GM21526 (cell line): ENCODE measurements around the gene AGBL1.

Experiments
- ATAC-seq: cut with Tn5 transposase; IDR thresholded peaks from one replicate; pipeline ENCODE4 v1.9.1; 2021; ENCODE audit warnings: moderate library complexity; ENCODE audit not compliant: unreplicated experiment, low FRiP score

AGBL1 gene

GRCh38 chr15:86620641-86621349 is 541.1 kb downstream of the AGBL1 start:
- no peak for ATAC-seq

DNA sequence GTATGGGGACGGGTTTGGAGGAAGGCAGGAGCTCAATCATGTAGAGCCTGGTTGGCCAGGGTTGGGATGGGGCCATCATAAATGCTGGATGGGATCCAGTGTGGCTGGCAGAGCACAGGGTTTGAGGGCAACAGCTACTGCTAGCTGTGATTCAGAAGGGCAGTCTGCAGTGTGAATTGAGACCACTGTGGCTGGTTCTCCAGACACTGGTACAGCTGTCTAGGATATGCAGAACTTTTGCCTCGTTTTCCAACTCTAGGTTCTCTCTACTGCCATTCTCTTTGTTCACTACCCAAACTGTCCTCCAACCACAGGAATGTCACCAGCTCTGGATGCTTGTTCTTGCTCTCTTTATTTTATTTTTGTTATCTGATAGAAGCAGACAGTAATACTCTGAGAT is 543.6 kb downstream of the AGBL1 start:
- ATAC-seq, result no peak

DNA sequence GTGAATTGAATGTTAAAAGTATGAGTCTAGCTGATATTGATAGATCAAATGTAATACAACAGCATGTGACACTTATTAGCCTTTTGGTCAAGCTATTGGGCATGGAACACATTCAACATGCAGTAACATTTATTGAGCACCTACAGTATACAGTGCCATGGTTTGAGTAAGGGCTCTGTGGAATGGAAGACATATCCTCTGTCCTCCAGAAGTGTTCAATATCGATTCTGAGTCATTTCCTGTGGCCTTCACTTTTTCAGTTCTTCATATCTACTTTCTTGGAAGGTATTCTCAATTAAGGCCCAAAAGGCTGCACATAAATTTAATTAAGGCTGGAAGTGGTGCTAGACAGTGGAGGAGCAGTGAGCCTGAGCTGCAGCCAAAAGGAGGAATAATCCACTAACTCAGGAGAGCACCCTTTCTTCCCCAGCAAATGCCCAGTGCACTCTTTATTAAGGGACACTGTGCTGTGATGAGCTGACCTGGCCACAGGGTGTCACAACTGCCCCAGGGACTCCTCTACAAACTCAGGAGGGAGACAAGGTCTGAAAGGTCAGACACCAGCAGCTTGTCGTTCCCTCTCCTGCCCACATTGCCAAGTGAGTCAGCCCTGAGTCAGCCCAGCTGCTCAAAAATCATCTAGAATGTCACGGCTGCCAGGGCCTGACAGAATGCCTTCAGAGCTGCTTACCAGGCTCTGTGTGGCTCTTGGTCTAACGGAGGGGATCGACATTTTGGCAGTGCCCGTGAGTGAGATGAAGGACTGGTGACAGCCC is 544.8 kb downstream of the AGBL1 start:
- ATAC-seq, result no peak

- ATAC-seq, result no peak
These were observed 550.0 kb downstream of the AGBL1 start for GRCh38 chr15:86629409-86630356.

DNA sequence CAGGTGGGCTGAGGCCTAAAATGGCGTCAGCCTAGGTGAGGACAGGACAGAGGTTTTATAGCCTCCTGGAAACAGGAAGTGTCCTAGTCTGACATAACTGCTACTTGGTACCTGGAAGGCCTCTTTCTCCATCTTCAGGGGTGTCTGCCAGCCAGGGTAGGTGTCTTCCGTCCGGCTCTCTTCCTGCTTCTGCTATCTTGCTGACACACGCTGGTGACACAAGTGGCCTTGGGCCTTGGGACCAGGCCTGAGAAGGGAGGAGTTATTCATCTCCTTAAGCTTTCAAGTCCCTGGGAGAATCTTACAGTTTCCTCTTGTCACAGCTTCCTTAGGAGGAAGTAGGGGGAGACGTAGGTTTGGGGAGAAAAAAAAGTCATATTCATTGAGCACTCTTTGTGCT is 551.3 kb downstream of the AGBL1 start:
- ATAC-seq, result no peak

- ATAC-seq, result no peak
These were observed 554.5 kb downstream of the AGBL1 start for GRCh38 chr15:86634146-86634545.

- ATAC-seq, result no peak
These were observed 555.4 kb downstream of the AGBL1 start for GRCh38 chr15:86634992-86635638.

DNA sequence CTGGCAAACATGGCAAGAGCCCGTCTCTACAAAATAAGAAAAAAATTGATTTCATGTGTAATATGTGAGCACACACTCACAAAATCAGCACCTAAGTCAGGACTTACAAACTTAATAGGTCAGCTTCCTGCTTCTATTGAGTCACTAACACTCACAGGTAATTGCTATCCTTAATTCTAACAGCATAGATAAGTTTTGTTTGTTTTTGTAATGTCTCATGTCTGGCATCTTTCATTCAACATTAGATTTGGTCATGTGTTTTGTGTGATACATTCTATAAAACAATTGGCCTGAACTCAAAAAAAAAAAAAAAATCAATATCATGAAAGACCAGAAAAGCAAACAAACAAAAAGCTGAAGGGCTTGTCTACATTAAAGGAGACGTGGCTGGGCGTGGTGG is 564.7 kb downstream of the AGBL1 start:
- ATAC-seq, result no peak

- ATAC-seq, result no peak
These were observed 566.3 kb downstream of the AGBL1 start for GRCh38 chr15:86645925-86646500.

GRCh38 chr15:86647810-86648440 is 568.3 kb downstream of the AGBL1 start:
- no peak for ATAC-seq

DNA sequence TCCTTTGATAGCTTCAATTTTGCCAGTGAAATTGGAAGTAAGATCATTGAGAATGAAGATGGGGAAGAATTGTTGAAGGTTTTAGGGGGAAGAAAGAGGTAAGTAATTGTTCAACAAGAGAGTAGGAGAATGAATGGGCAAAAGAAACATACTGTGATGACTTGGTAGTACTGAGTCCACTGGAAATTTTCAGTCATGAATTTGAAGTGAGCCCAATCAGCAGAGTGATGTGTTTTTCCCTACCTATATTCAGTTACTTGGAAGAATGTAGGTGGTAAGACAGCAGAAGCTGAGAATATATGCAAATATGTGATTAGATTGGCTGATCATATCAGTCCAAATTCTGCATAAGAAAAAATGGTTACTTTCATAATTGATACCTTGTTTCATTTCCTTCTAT is 569.6 kb downstream of the AGBL1 start:
- no peak for ATAC-seq

- no peak for ATAC-seq
These were observed 570.4 kb downstream of the AGBL1 start for GRCh38 chr15:86650094-86650493.

DNA sequence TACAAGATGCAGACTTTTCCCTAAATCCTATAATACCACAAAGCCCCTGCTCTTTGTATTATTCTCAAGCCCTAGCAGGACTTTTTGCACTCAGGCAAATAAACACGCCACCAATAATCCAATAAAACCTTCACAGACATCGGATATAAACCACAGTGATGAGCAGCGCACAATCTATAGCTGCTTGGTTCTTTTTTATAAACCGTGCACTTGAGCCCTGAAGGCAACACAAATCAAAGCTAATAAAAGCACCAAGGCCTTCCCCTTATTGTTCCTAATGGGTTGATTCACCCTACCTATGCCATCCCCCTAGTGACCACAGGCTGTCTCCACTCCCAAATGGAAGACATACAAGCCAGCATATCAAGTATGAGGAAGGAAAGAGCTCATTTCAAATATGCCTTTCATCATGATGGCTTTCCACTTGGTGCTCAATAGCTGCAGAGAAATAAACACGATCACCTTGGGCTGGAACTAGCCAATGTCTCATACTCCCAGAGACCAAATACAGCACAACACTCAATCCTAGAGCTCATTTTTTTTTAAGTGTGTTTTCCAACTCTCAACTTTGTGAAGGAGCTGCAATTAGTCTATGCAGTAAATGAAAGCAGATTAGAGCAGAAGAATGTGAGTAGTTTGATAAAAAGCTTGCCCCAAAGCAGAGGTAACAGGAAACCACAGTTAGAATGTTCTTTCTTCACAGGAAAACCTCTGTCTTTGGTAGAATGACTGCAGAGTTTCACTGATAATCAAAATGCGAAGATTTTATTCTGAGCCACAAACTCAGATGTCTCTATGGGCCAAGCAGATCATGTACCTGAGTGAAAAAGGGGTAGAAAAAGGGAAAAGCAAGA is 573.9 kb downstream of the AGBL1 start:
- ATAC-seq, result no peak

DNA sequence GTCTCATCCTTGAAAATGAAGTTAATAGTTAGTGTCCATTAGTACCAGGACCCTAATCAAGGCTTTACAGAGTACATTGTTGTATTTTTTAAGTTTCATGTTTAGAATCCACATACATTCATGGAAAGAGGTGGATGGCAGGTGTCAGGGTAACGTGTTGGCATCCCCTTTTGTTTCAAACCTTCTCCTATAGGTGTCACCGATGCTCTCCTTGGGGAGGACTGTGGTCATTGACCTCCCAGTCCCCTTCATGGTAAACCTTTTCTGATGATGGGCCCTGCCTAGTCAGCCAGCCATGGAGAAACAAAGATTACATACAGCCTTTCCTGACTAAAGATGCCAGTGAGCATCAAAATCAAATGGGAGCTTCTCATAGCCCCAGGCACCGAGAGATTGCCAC is 574.8 kb downstream of the AGBL1 start:
- no peak for ATAC-seq

- ATAC-seq, result no peak
These were observed 577.6 kb downstream of the AGBL1 start for GRCh38 chr15:86657305-86657704.

DNA sequence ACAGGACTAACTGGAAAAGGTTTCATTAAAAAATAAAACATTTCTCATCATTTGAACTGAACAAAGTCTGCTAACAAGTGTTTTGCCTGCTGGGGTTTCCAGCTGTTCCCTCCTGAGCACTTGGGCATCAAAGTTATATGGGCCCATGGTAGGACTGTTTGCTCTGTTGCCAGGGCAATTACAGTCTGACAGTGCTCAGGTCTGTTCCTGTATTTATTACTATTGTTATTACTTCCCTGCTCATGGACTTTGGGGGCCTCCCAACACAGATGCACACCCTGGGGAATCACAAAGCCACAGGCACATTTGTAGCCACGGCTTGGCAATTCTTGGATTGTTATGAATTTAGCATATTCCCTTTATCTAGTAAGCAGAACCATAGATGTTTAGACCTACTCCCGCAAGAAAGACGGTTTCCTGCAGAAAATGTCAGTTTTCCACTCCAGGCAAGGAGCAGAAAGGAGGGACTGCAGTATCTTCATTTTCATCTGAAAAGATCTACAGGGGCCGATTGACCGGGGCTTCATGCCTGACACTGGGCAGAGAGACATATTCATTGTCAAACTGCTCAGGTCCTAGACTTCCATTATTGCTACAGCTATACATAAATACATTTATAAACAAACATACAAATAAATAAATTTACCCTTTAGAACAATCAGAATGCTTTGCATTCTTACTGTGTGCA is 580.2 kb downstream of the AGBL1 start:
- ATAC-seq, result no peak

DNA sequence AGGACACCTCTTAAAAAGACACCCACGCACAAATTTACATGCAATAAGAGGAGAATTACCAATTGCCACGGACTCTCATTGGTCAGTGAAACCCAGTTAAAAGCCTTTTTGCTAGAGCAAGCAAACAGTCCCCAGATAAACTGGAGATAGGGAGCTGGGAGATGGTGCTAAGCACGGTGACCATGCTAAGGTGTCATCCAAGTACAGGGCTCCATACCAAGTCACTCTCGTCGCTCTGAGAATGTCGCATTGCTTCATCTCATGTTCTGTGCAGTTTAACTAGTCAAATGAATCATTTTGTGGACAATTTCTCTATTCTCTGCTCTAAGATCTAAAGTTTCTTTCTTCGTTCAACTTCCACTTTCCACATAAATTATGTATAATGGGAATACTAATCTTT is 581.9 kb downstream of the AGBL1 start:
- no peak for ATAC-seq

- ATAC-seq, result no peak
These were observed 583.6 kb downstream of the AGBL1 start for GRCh38 chr15:86663304-86663703.
